SK-N-SH (cell line): ENCODE measurements around the gene STAG3. TPM values are rescaled to one million over a fixed set of nuclear protein-coding genes. Genes with fewer than 3 reads are reported as not detected.

ENCODE experiments used
- CTCF ChIA-PET: fragments of 300-600, 350-600 bp; formaldehyde crosslinking; extraction: SDS; loops from one replicate; lab custom pipeline; 2021; lab: Yijun Ruan, JAX
- POLR2A ChIA-PET: fragments of 350-600 bp; sonication (Branson Sonifier 250); formaldehyde crosslinking; extraction: SDS; loops from one replicate; lab custom pipeline; 2020; ENCODE audit warnings: antibody characterized with exemption, inconsistent platforms; lab: Yijun Ruan, JAX
- DNase-seq: peaks from one replicate; pipeline ENCODE4 v3.0.0; 2012
- H2AFZ ChIP-seq: fragments of 200-600 bp; sonication (generic); 2 replicates; pipeline ENCODE4 v1.8.1; 2016; ENCODE audit warnings: antibody characterized with exemption, mild to moderate bottlenecking, low read depth
- H3F3A ChIP-seq: fragments of 200-600 bp; sonication (generic); replicated peaks from 2 replicates; pipeline ENCODE3; 2016; ENCODE audit warnings: antibody characterized with exemption, mild to moderate bottlenecking; ENCODE audit not compliant: insufficient read depth
- H3K27ac ChIP-seq, 2 experiments: fragments of 200-500 bp in 1 of 2; fragments of 200-600 bp in 1 of 2; sonication (Bioruptor generic) in 1 of 2; sonication (generic), shearing (Covaris generic) in 1 of 2; 2 replicates each; pipeline versions ENCODE4 v1.5.1 to v1.6.1; 2014 to 2016; ENCODE audit warnings: low read depth in 2 of 2, inconsistent platforms in 1 of 2, low read length in 1 of 2, mild to moderate bottlenecking in 1 of 2, mixed read lengths in 1 of 2
- H3K27me3 ChIP-seq: fragments of 200-600 bp; sonication (generic), shearing (Covaris generic); 2 replicates; pipeline ENCODE4 v1.6.1; 2016; ENCODE audit warnings: mixed run types; ENCODE audit not compliant: insufficient read depth
- H3K36me3 ChIP-seq, 2 experiments: fragments of 200-500 bp in 1 of 2; fragments of 200-600 bp in 1 of 2; sonication (Bioruptor generic) in 1 of 2; sonication (generic) in 1 of 2; replicated peaks in 1 of 2; 2 replicates each; pipeline versions ENCODE3 to v1.5.1; 2014 to 2016; ENCODE audit warnings: low read length in 1 of 2, mild to moderate bottlenecking in 1 of 2; ENCODE audit not compliant: insufficient read depth in 2 of 2, control insufficient read depth in 1 of 2
- H3K4me1 ChIP-seq, 2 experiments: fragments of 200-500 bp in 1 of 2; fragments of 200-600 bp in 1 of 2; sonication (Bioruptor generic) in 1 of 2; sonication (generic), shearing (Covaris generic) in 1 of 2; 2 replicates each; pipeline versions ENCODE4 v1.5.1 to v1.6.1; 2014 to 2016; ENCODE audit warnings: low read depth in 1 of 2, low read length in 1 of 2, mixed run types in 1 of 2; ENCODE audit not compliant: insufficient read depth in 2 of 2, control insufficient read depth in 1 of 2
- H3K4me2 ChIP-seq: fragments of 200-600 bp; sonication (generic), shearing (Covaris generic); 2 replicates; pipeline ENCODE4 v1.6.1; 2017; ENCODE audit warnings: mixed run types
- H3K4me3 ChIP-seq, 2 experiments: fragments of 200-500 bp in 1 of 2; fragments of 200-600 bp in 1 of 2; sonication (Bioruptor generic) in 1 of 2; sonication (generic), shearing (Covaris generic) in 1 of 2; 2 replicates each; pipeline versions ENCODE4 v1.5.1 to v1.8.1; 2014 to 2016; ENCODE audit warnings: low read depth in 2 of 2, inconsistent platforms in 1 of 2, low read length in 1 of 2, mild to moderate bottlenecking in 1 of 2, mixed read lengths in 1 of 2, moderate library complexity in 1 of 2
- H3K79me2 ChIP-seq: fragments of 200-600 bp; sonication (generic); 2 replicates; pipeline ENCODE4 v1.8.1; 2017; ENCODE audit warnings: mild to moderate bottlenecking; ENCODE audit not compliant: insufficient read depth
- H3K9ac ChIP-seq: fragments of 200-600 bp; sonication (generic); 2 replicates; pipeline ENCODE4 v1.6.1; 2017; ENCODE audit warnings: mixed run types
- H3K9me2 ChIP-seq: fragments of 200-600 bp; sonication (generic); 2 replicates; pipeline ENCODE4 v1.6.1; 2017; ENCODE audit warnings: mixed run types
- H3K9me3 ChIP-seq: fragments of 200-600 bp; sonication (generic); 2 replicates; pipeline ENCODE4 v1.6.1; 2017; ENCODE audit warnings: mixed run types, mild to moderate bottlenecking, moderate library complexity
- H4K20me1 ChIP-seq: fragments of 200-600 bp; sonication (generic); 2 replicates; pipeline ENCODE4 v1.6.1; 2017; ENCODE audit warnings: mild to moderate bottlenecking, mixed run types; ENCODE audit not compliant: insufficient read depth
- ELF1 ChIP-seq: IDR thresholded peaks from 2 replicates; pipeline ENCODE4 v1.4.0; 2012
- JUND ChIP-seq: IDR thresholded peaks from 2 replicates; pipeline ENCODE4 v1.4.0; 2012
- MXI1 ChIP-seq: IDR thresholded peaks from 2 replicates; pipeline ENCODE4 v1.6.1; 2012; ENCODE audit warnings: mild to moderate bottlenecking, low read depth, low read length, improper control_type of control experiment
- POLR2AphosphoS5 ChIP-seq: IDR thresholded peaks from 2 replicates; pipeline ENCODE4 v1.6.1; 2012; ENCODE audit warnings: low read depth, low read length
- SIN3A ChIP-seq: IDR thresholded peaks from 2 replicates; pipeline ENCODE4 v1.6.1; 2012; ENCODE audit warnings: low read depth, mild to moderate bottlenecking, low read length, moderate library complexity, borderline replicate concordance
- WGBS: methylation state at CpG from one replicate; pipeline ENCODE4 v1.1.6; 2017; ENCODE audit warnings: low lambda C conversion rate; 5-methylcytosine and 5-hydroxymethylcytosine counted together
- polyA plus RNA-seq, 3 experiments: library from polyadenylated mRNA; depleted of rRNA; stranded (reverse); fragments of >200 nt; gene quantifications; 2 replicates each; pipeline ENCODE4 v1.2.3, GENCODE V29; 2012
- TF ChIP-seq, protein P1 (sequence below): IDR thresholded peaks from 2 replicates; pipeline ENCODE4 v1.4.0; 2012; ENCODE audit warnings: low read depth
- TF ChIP-seq, protein P2 (sequence below): IDR thresholded peaks from 2 replicates; pipeline ENCODE4 v1.6.1; 2012; ENCODE audit warnings: mild to moderate bottlenecking, low read depth, low read length, moderate library complexity
- TF ChIP-seq, protein P3 (sequence below): fragments of 200-600 bp; sonication (generic); IDR thresholded peaks from 2 replicates; pipeline ENCODE4 v1.6.1; 2017; ENCODE audit warnings: antibody characterized with exemption, mild to moderate bottlenecking, moderate library complexity

STAG3 gene
- polyA plus RNA-seq, 1 of the 3 experiments (the other 2 are of a cell fraction), result 0.10 TPM

DNA sequence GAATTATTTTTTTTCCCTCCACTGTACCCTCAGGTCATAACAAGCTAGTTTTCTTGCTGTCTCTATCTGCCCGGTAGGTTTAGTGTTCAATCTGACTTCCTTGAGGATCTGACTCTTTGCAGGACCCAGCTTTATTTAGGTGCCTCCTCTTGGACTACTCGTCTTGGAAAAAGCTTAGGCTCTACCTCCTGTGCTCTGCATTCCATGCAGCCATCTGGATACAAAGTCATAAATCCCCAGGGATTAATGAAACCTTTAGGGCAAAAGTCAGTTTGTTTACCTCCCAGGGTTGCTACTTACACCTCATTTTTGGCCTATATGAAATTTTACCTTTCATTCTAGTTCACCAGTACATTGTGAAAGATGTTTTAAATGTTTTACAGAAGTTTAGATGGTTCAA is 8.0 kb downstream of the STAG3 start:
- WGBS, result 84% methylated on average over 2 of the region's 2 CpGs
- Histone ChIP-seq H4K20me1 (no peaks in the 10 kb centered on the region), H3K4me3 (no peak overlapping the region), H3K4me2 (no peak overlapping the region), H2AFZ (no peak overlapping the region), H3K27ac (no peak overlapping the region), H3F3A (no peaks in the 10 kb centered on the region), H3K9me2 (no peaks in the 10 kb centered on the region), H3K9ac (no peak overlapping the region), H3K79me2 (no peaks in the 10 kb centered on the region), H3K4me1 (peaks cover 0 to 6% of the 10 kb centered on the region in 2 experiments; a peak in 1 of 4 replicates), H3K36me3 (no peaks in the 10 kb centered on the region), H3K27me3 (no peaks in the 10 kb centered on the region), H3K9me3 (no peaks in the 10 kb centered on the region)
- no peak for DNase-seq
- TF ChIP-seq, protein P1, sequence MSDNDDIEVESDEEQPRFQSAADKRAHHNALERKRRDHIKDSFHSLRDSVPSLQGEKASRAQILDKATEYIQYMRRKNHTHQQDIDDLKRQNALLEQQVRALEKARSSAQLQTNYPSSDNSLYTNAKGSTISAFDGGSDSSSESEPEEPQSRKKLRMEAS, result no peak
- TF ChIP-seq SIN3A (no peak), MXI1 (no peak), JUND (no peak), ELF1 (no peak), POLR2AphosphoS5 (no peak)
- TF ChIP-seq, protein P2, sequence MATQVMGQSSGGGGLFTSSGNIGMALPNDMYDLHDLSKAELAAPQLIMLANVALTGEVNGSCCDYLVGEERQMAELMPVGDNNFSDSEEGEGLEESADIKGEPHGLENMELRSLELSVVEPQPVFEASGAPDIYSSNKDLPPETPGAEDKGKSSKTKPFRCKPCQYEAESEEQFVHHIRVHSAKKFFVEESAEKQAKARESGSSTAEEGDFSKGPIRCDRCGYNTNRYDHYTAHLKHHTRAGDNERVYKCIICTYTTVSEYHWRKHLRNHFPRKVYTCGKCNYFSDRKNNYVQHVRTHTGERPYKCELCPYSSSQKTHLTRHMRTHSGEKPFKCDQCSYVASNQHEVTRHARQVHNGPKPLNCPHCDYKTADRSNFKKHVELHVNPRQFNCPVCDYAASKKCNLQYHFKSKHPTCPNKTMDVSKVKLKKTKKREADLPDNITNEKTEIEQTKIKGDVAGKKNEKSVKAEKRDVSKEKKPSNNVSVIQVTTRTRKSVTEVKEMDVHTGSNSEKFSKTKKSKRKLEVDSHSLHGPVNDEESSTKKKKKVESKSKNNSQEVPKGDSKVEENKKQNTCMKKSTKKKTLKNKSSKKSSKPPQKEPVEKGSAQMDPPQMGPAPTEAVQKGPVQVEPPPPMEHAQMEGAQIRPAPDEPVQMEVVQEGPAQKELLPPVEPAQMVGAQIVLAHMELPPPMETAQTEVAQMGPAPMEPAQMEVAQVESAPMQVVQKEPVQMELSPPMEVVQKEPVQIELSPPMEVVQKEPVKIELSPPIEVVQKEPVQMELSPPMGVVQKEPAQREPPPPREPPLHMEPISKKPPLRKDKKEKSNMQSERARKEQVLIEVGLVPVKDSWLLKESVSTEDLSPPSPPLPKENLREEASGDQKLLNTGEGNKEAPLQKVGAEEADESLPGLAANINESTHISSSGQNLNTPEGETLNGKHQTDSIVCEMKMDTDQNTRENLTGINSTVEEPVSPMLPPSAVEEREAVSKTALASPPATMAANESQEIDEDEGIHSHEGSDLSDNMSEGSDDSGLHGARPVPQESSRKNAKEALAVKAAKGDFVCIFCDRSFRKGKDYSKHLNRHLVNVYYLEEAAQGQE, result no peak
- CTCF ChIA-PET, result interaction anchor here (1.2 to 1.8 kb wide), 2 partner anchors 14 to 53 kb away, joined by 5 to 7 read pairs; no protein-coding TSS in a partner anchor
- POLR2A ChIA-PET, result no interaction called here

DNA sequence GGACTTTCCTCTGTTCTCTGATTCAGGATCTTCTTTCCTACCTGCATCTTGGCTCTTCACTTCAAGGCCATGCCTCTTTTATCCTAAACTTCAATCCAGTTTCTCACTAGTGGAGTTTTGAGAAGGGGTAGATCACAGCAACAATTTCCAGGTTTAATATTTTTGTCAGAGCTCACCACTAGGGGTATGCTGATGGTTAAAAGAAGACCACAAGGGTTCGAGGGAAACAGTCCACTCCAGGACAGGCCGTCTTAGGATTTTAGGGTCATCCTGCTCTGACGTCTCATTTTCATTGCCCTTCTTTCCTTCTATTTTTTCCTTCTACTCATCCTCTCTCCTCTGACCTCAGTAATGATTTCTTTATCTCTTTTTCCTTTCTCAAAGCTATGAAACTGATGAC is 11.3 kb downstream of the STAG3 start:
- Histone ChIP-seq H4K20me1 (no peaks in the 10 kb centered on the region), H3K4me3 (no peak overlapping the region), H3K79me2 (no peaks in the 10 kb centered on the region), H3K4me2 (no peak overlapping the region), H3K9me2 (no peaks in the 10 kb centered on the region), H3K4me1 (peaks cover 0 to 6% of the 10 kb centered on the region in 2 experiments; a peak in 1 of 4 replicates)
- CTCF ChIA-PET, result interaction anchor here (1.0 to 4.2 kb wide), 6 partner anchors 11 to 60 kb away, joined by 3 to 31 read pairs (median 3); partner anchors contain the start of genes GPC2 and STAG3
- WGBS, result 71% methylated on average over 3 of the region's 3 CpGs
- TF ChIP-seq, protein P3, sequence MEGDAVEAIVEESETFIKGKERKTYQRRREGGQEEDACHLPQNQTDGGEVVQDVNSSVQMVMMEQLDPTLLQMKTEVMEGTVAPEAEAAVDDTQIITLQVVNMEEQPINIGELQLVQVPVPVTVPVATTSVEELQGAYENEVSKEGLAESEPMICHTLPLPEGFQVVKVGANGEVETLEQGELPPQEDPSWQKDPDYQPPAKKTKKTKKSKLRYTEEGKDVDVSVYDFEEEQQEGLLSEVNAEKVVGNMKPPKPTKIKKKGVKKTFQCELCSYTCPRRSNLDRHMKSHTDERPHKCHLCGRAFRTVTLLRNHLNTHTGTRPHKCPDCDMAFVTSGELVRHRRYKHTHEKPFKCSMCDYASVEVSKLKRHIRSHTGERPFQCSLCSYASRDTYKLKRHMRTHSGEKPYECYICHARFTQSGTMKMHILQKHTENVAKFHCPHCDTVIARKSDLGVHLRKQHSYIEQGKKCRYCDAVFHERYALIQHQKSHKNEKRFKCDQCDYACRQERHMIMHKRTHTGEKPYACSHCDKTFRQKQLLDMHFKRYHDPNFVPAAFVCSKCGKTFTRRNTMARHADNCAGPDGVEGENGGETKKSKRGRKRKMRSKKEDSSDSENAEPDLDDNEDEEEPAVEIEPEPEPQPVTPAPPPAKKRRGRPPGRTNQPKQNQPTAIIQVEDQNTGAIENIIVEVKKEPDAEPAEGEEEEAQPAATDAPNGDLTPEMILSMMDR, result peak; percentile 28; the same call in 1 of the 2 replicates
- no peak for TF ChIP-seq POLR2AphosphoS5
- TF ChIP-seq, all 33 proteins: peak for 1
- Histone ChIP-seq H3K9ac (no peak overlapping the region), H3K9me3 (no peaks in the 10 kb centered on the region), H2AFZ (no peak overlapping the region), H3F3A (peaks cover 4% of the 10 kb centered on the region), H3K27me3 (no peaks in the 10 kb centered on the region), H3K36me3 (no peaks in the 10 kb centered on the region), H3K27ac (no peak overlapping the region)
- POLR2A ChIA-PET, result no interaction called here
- no peak for DNase-seq
